ENCODE measurements around the gene ERMP1.

GRCh38 chr9:5789489-5789888 lies 43.4 kb downstream of the ERMP1 start:
- TF ChIP-seq EP300 (IDR thresholded peaks at IDR 0.05; ENCODE audit: borderline replicate concordance in 1 of 2, low read depth in 1 of 2, low read length in 1 of 2) (no peak), FOSL2 (IDR thresholded peaks at IDR 0.05; ENCODE audit: borderline replicate concordance, low read depth) (no peak), CTCF (IDR thresholded peaks at IDR 0.05) (no peak), NFIC (IDR thresholded peaks at IDR 0.05; ENCODE audit: borderline replicate concordance) (no peak), POLR2AphosphoS5 (IDR thresholded peaks at IDR 0.05; ENCODE audit: low read depth, low read length) (no peak), TAF1 (IDR thresholded peaks at IDR 0.05; ENCODE audit: borderline replicate concordance, low read depth, low read length) (no peak), SIN3A (IDR thresholded peaks at IDR 0.05; ENCODE audit: borderline replicate concordance, low read depth, low read length) (no peak), EZH2phosphoT487 (IDR thresholded peaks at IDR 0.05; ENCODE audit: borderline replicate concordance, low read depth) (no peak), YY1 (IDR thresholded peaks at IDR 0.05; ENCODE audit: low read depth) (no peak), TCF12 (IDR thresholded peaks at IDR 0.05) (no peak)
